HG03575 (cell line): ENCODE measurements around the gene FMN2.

Experiments
- ATAC-seq: cut with Tn5 transposase; IDR thresholded peaks from one replicate; pipeline ENCODE4 v1.9.1; 2021; ENCODE audit not compliant: unreplicated experiment, insufficient number of reproducible peaks, low FRiP score; ENCODE audit errors: extremely low read depth

The FMN2 gene

GRCh38 chr1:240094041-240094722 lies 2.5 kb downstream of the FMN2 start:
- ATAC-seq: no peak

GRCh38 chr1:240096974-240097373 lies 5.3 kb downstream of the FMN2 start:
- ATAC-seq: no peak

GRCh38 chr1:240098534-240098933 lies 6.9 kb downstream of the FMN2 start:
- no peak for ATAC-seq

GRCh38 chr1:240099329-240099728 lies 7.6 kb downstream of the FMN2 start:
- ATAC-seq: no peak

GRCh38 chr1:240099748-240100147 lies 8.1 kb downstream of the FMN2 start:
- ATAC-seq: no peak

GRCh38 chr1:240100371-240100934 lies 8.8 kb downstream of the FMN2 start:
- ATAC-seq: no peak

- no peak for ATAC-seq
Measured at GRCh38 chr1:240101306-240101705, 9.6 kb downstream of the FMN2 start.

GRCh38 chr1:240101737-240102136 lies 10.1 kb downstream of the FMN2 start:
- no peak for ATAC-seq

GRCh38 chr1:240104672-240105071 lies 13.0 kb downstream of the FMN2 start:
- ATAC-seq: no peak

GRCh38 chr1:240107058-240107684 lies 15.5 kb downstream of the FMN2 start:
- no peak for ATAC-seq

- ATAC-seq: no peak
Measured at GRCh38 chr1:240109130-240109529, 17.4 kb downstream of the FMN2 start.

GRCh38 chr1:240109920-240110636 lies 18.4 kb downstream of the FMN2 start:
- no peak for ATAC-seq

- no peak for ATAC-seq
Measured at GRCh38 chr1:240111558-240111957, 19.9 kb downstream of the FMN2 start.

- ATAC-seq: no peak
Measured at GRCh38 chr1:240114222-240114621, 22.5 kb downstream of the FMN2 start.

- ATAC-seq: no peak
Measured at GRCh38 chr1:240115831-240116230, 24.1 kb downstream of the FMN2 start.

GRCh38 chr1:240116831-240117769 lies 25.4 kb downstream of the FMN2 start:
- ATAC-seq: no peak

GRCh38 chr1:240117930-240118329 lies 26.2 kb downstream of the FMN2 start:
- no peak for ATAC-seq

GRCh38 chr1:240122639-240123613 lies 31.2 kb downstream of the FMN2 start:
- ATAC-seq: no peak
